Progenitor cell of endocrine pancreas (in vitro differentiated cells): ENCODE measurements around the gene SP5. TPM values are rescaled to one million over a fixed set of nuclear protein-coding genes. Genes with fewer than 3 reads are reported as not detected.
A peak's percentile ranks its signal among the peaks of the same experiment; 100 is the strongest.

Source experiments
- DNase-seq: peaks from one replicate; pipeline ENCODE4 v3.0.0; 2021; ENCODE audit warnings: low spot score; ENCODE audit not compliant: unreplicated experiment
- H3K27ac Mint-ChIP-seq: 2 replicates; pipeline ENCODE4 v1.8.0; 2021; ENCODE audit warnings: mild to moderate bottlenecking, moderate library complexity, mixed read lengths
- H3K27me3 Mint-ChIP-seq: 2 replicates; pipeline ENCODE4 v1.8.0; 2021; ENCODE audit warnings: mixed read lengths
- H3K36me3 Mint-ChIP-seq: 2 replicates; pipeline ENCODE4 v1.8.0; 2022; ENCODE audit warnings: mixed read lengths; ENCODE audit not compliant: insufficient read depth
- H3K4me1 Mint-ChIP-seq: 2 replicates; pipeline ENCODE4 v1.8.0; 2021; ENCODE audit warnings: low read depth, mixed read lengths
- H3K4me3 Mint-ChIP-seq: 2 replicates; pipeline ENCODE4 v1.8.0; 2021; ENCODE audit warnings: low read depth, mild to moderate bottlenecking, moderate library complexity, mixed read lengths
- H3K9me3 Mint-ChIP-seq: 2 replicates; pipeline ENCODE4 v1.8.0; 2021; ENCODE audit warnings: low read depth, mixed read lengths
- CTCF ChIP-seq: fragments of 200-600 bp; sonication (generic); IDR thresholded peaks from one replicate; pipeline ENCODE4 v1.5.0; 2021; ENCODE audit warnings: antibody characterized with exemption, mild to moderate bottlenecking; ENCODE audit not compliant: unreplicated experiment
- total RNA-seq: library from RNA; stranded (reverse); gene quantifications from 2 replicates; pipeline ENCODE4 v1.2.1, GENCODE V29; 2021

SP5 gene
- total RNA-seq, 1 donor from 2014 or later = 0.60 TPM

GRCh38 chr2:170714381-170715061, 616 bp upstream of the SP5 start:
- TF ChIP-seq CTCF = no peak
- H3K9me3 Mint-ChIP-seq = no peaks in the 10 kb centered on the region
- peak overlapping the region; percentile 92 for H3K27ac Mint-ChIP-seq
- H3K4me3 Mint-ChIP-seq = peak overlapping the region; percentile 72
- H3K27me3 Mint-ChIP-seq = peaks cover 82% of the 10 kb centered on the region
- peaks cover 15% of the 10 kb centered on the region for H3K4me1 Mint-ChIP-seq
- no peaks in the 10 kb centered on the region for H3K36me3 Mint-ChIP-seq
- DNase-seq = no peak

GRCh38 chr2:170715932-170716777, 1.0 kb downstream of the SP5 start:
- H3K4me1 Mint-ChIP-seq = peaks cover 15% of the 10 kb centered on the region
- H3K9me3 Mint-ChIP-seq = no peaks in the 10 kb centered on the region
- H3K4me3 Mint-ChIP-seq = peak overlapping the region; percentile 72
- H3K36me3 Mint-ChIP-seq = no peaks in the 10 kb centered on the region
- TF ChIP-seq CTCF = no peak
- DNase-seq = no peak
- H3K27me3 Mint-ChIP-seq = peaks cover 69% of the 10 kb centered on the region
- no peak overlapping the region for H3K27ac Mint-ChIP-seq

- Mint-ChIP-seq H3K4me1 (peaks cover 11% of the 10 kb centered on the region), H3K4me3 (peak overlapping the region; percentile 59), H3K27me3 (peaks cover 61% of the 10 kb centered on the region), H3K9me3 (no peaks in the 10 kb centered on the region), H3K36me3 (no peaks in the 10 kb centered on the region), H3K27ac (peak overlapping the region; percentile 16)
- DNase-seq = peak; percentile 59
- peak; percentile 74 for TF ChIP-seq CTCF
These were observed 1.9 kb downstream of the SP5 start for GRCh38 chr2:170716851-170717598.

- no peak for TF ChIP-seq CTCF
- Mint-ChIP-seq H3K27ac (no peak overlapping the region), H3K9me3 (no peaks in the 10 kb centered on the region), H3K36me3 (no peaks in the 10 kb centered on the region), H3K4me3 (peak overlapping the region; percentile 59), H3K27me3 (peaks cover 55% of the 10 kb centered on the region), H3K4me1 (peaks cover 7% of the 10 kb centered on the region)
- DNase-seq = no peak
These were observed 2.4 kb downstream of the SP5 start for GRCh38 chr2:170717599-170717963.

GRCh38 chr2:170717991-170718589, 3.0 kb downstream of the SP5 start:
- Mint-ChIP-seq H3K4me1 (peaks cover 7% of the 10 kb centered on the region), H3K36me3 (no peaks in the 10 kb centered on the region), H3K27me3 (peaks cover 50% of the 10 kb centered on the region), H3K9me3 (no peaks in the 10 kb centered on the region), H3K27ac (no peak overlapping the region), H3K4me3 (peak overlapping the region; percentile 2)
- TF ChIP-seq CTCF = no peak
- no peak for DNase-seq
